Fibroblast of lung (primary cell): ENCODE results near the gene UIMC1. TPM values are rescaled to one million over a fixed set of nuclear protein-coding genes. Genes with fewer than 3 reads are reported as not detected.
"Not testable (repeated sequence)": the region's sequence is repeated elsewhere in the genome, so short reads cannot be mapped to it uniquely, and the experiment has no call there.

ENCODE experiments used
- DNase-seq, 2 donors: peaks; one replicate each; pipeline versions ENCODE4 v3.0.0 to v3.0.0-alpha.2; 2010; ENCODE audit warnings: low read depth in 2 of 2
- H2AFZ ChIP-seq: 2 replicates; pipeline ENCODE4 v1.5.1; 2012; ENCODE audit warnings: low read length, control low read depth, inconsistent platforms
- H3K27ac ChIP-seq: 2 replicates; pipeline ENCODE4 v1.5.1; 2011; ENCODE audit warnings: low read length, control low read depth; ENCODE audit not compliant: insufficient read depth
- H3K27me3 ChIP-seq: 2 replicates; pipeline ENCODE4 v1.5.1; 2011; ENCODE audit warnings: mild to moderate bottlenecking, low read length; ENCODE audit not compliant: control insufficient read depth, insufficient read depth
- H3K36me3 ChIP-seq: 2 replicates; pipeline ENCODE4 v1.5.1; 2011; ENCODE audit warnings: low read length; ENCODE audit not compliant: control insufficient read depth, insufficient read depth
- H3K4me1 ChIP-seq: 2 replicates; pipeline ENCODE4 v1.5.1; 2011; ENCODE audit warnings: low read length; ENCODE audit not compliant: control insufficient read depth, insufficient read depth; ENCODE audit errors: extremely low read depth
- H3K4me2 ChIP-seq: 2 replicates; pipeline ENCODE4 v1.5.1; 2011; ENCODE audit warnings: low read length, control low read depth; ENCODE audit not compliant: insufficient read depth; ENCODE audit errors: extremely low read depth
- H3K4me3 ChIP-seq, 4 experiments: fragments of 200-600 bp in 1 of 4; sonication (generic) in 1 of 4; replicated peaks in 1 of 4; 2 replicates each; pipeline ENCODE4 v1.5.1; 2011 to 2016; ENCODE audit warnings: low read length in 4 of 4, low read depth in 3 of 4, mild to moderate bottlenecking in 3 of 4, control low read depth in 2 of 4, inconsistent platforms in 1 of 4, mixed read lengths in 1 of 4; ENCODE audit not compliant: insufficient read depth in 1 of 4; ENCODE audit errors: control extremely low read depth in 1 of 4
- H3K79me2 ChIP-seq: 2 replicates; pipeline ENCODE4 v1.5.1; 2012; ENCODE audit warnings: mild to moderate bottlenecking, low read length, inconsistent platforms; ENCODE audit not compliant: control insufficient read depth, insufficient read depth
- H3K9ac ChIP-seq: 2 replicates; pipeline ENCODE4 v1.5.1; 2011; ENCODE audit warnings: mild to moderate bottlenecking, low read length, control low read depth; ENCODE audit not compliant: insufficient read depth
- H3K9me3 ChIP-seq: 2 replicates; pipeline ENCODE4 v1.5.1; 2012; ENCODE audit warnings: low read depth, low read length; ENCODE audit not compliant: control insufficient read depth, insufficient read depth
- H4K20me1 ChIP-seq: 2 replicates; pipeline ENCODE4 v1.5.1; 2011; ENCODE audit warnings: low read length; ENCODE audit not compliant: control insufficient read depth, insufficient read depth; ENCODE audit errors: extremely low read depth
- EZH2 ChIP-seq: IDR thresholded peaks from 2 replicates; pipeline ENCODE4 v1.5.1; 2012; ENCODE audit warnings: low read length, control low read depth, mild to moderate bottlenecking; ENCODE audit errors: missing control alignments
- polyA plus RNA-seq, 2 donors: library from polyadenylated mRNA; depleted of rRNA in 1 of 2; stranded (reverse) in 1 of 2; unstranded in 1 of 2; fragments of >200 nt; gene quantifications; 2 replicates each; pipeline ENCODE4 v1.2.1, GENCODE V29; 2011 to 2012; ENCODE audit warnings: missing spikeins in 1 of 2
- total RNA-seq: library from RNA; depleted of rRNA; stranded (reverse); fragments of >200 nt; gene quantifications from 2 replicates; pipeline ENCODE4 v1.2.1, GENCODE V29; 2014
- TF ChIP-seq, protein P1 (sequence below), 2 donors: IDR thresholded peaks in 1 of 2; conservative IDR thresholded peaks in 1 of 2; 1 replicate in 1 of 2; 2 replicates in 1 of 2; pipeline ENCODE4 v1.5.1; 2011 to 2012; ENCODE audit warnings: low read length in 2 of 2, control low read depth in 1 of 2, inconsistent platforms in 1 of 2, low read depth in 1 of 2, mild to moderate bottlenecking in 1 of 2

UIMC1 gene
- total and polyA plus RNA-seq, 2 donors (not counting 1 experiment from before 2014, with no cell fraction given), result 19.4 to 36.7 TPM

DNA sequence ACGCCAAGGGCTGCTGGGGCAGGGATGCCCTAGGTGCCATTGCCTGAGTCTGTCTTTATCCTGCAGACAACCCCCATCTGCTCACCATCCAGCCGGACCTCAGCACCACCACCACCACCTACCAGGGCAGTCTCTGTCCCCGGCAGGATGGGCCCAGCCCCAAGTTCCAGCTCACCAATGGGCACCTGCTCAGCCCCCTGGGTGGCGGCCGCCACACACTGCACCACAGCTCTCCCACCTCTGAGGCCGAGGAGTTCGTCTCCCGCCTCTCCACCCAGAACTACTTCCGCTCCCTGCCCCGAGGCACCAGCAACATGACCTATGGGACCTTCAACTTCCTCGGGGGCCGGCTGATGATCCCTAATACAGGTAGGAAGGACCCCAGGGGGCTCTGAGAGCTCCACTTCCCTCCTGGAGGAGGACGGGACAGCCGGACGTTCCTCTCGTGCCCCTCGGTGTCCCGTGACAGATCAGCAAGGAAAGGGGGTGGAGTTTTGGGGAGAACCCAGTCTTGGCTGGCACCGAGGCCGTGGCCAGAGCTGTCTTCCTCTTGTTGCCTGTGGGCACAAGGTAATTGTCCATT, 132.3 kb downstream of the UIMC1 start:
- H3K4me1 ChIP-seq, result no peaks in the 10 kb centered on the region
- no peaks in the 10 kb centered on the region for H3K79me2 ChIP-seq
- H3K27ac ChIP-seq, result no peak overlapping the region
- no peaks in the 10 kb centered on the region for H3K36me3 ChIP-seq
- no peak for DNase-seq
- H4K20me1 ChIP-seq, result no peaks in the 10 kb centered on the region
- H2AFZ ChIP-seq, result no peak overlapping the region
- H3K9ac ChIP-seq, result no peak overlapping the region
- TF ChIP-seq EZH2, result no peak
- TF ChIP-seq, protein P1, sequence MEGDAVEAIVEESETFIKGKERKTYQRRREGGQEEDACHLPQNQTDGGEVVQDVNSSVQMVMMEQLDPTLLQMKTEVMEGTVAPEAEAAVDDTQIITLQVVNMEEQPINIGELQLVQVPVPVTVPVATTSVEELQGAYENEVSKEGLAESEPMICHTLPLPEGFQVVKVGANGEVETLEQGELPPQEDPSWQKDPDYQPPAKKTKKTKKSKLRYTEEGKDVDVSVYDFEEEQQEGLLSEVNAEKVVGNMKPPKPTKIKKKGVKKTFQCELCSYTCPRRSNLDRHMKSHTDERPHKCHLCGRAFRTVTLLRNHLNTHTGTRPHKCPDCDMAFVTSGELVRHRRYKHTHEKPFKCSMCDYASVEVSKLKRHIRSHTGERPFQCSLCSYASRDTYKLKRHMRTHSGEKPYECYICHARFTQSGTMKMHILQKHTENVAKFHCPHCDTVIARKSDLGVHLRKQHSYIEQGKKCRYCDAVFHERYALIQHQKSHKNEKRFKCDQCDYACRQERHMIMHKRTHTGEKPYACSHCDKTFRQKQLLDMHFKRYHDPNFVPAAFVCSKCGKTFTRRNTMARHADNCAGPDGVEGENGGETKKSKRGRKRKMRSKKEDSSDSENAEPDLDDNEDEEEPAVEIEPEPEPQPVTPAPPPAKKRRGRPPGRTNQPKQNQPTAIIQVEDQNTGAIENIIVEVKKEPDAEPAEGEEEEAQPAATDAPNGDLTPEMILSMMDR (conservative IDR thresholded peaks at IDR 0.05 in 1 of 2, IDR thresholded peaks at IDR 0.05 in 1 of 2; ENCODE audit: low read depth in 1 of 2, low read length in 2 of 2), result no peak
- no peak overlapping the region for H3K4me2 ChIP-seq
- no peaks in the 10 kb centered on the region for H3K9me3 ChIP-seq
- no peak overlapping the region for H3K4me3 ChIP-seq
- H3K27me3 ChIP-seq, result peaks cover 35% of the 10 kb centered on the region

DNA sequence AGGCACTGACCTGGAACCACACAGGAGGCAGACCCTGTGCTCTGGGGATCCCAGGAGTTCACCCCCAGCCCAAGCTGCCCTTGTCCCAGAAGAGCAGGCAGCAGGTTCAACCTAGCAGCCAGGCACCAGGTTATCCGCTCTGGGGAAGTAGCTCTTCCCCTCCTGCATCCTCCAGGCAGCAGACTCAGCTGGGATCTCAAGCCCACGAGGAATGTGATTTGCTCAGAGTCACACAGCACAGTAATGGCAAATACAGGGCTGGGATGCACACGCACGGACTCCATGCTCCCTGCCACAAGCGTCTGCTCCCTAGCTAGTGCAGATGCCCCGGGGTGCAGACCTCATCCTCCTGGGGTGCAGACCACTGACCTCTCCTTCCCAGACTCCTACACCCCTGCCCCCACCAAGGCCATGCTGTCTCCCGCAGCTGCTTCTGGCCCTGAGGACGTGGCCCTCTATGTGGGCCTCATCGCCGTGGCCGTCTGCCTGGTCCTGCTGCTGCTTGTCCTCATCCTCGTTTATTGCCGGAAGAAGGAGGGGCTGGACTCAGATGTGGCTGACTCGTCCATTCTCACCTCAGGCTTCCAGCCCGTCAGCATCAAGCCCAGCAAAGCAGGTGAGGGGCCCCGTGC, 132.9 kb downstream of the UIMC1 start:
- no peak for DNase-seq
- Histone ChIP-seq H4K20me1 (no peaks in the 10 kb centered on the region), H3K9me3 (no peaks in the 10 kb centered on the region), H3K36me3 (no peaks in the 10 kb centered on the region), H3K4me1 (no peaks in the 10 kb centered on the region), H2AFZ (no peak overlapping the region), H3K9ac (no peak overlapping the region), H3K4me3 (no peak overlapping the region), H3K27ac (no peak overlapping the region), H3K27me3 (peaks cover 35% of the 10 kb centered on the region), H3K79me2 (no peaks in the 10 kb centered on the region), H3K4me2 (no peak overlapping the region)
- no peak for TF ChIP-seq EZH2
- TF ChIP-seq, protein P1 (conservative IDR thresholded peaks at IDR 0.05 in 1 of 2, IDR thresholded peaks at IDR 0.05 in 1 of 2; ENCODE audit: low read depth in 1 of 2, low read length in 2 of 2), result no peak

DNA sequence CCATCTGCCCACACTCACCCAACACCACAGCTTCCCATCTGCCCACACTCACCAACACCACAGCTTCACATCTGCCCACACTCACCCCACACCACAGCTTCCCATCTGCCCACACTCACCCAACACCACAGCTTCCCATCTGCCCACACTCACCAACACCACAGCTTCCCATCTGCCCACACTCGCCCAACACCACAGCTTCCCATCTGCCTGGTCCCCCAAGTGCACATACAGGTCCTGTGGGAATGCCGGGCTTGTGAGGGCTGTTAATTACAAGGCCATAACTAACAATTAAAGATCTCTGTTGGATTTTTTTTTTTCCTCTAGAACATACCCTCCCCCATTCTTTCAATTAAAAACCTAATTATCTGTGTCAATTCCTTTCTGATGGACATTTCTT, 133.6 kb downstream of the UIMC1 start:
- DNase-seq, H3K9ac ChIP-seq, H4K20me1 ChIP-seq, H2AFZ ChIP-seq, H3K4me3 ChIP-seq, H3K4me2 ChIP-seq, H3K36me3 ChIP-seq, H3K27ac ChIP-seq, H3K9me3 ChIP-seq, H3K79me2 ChIP-seq, H3K4me1 ChIP-seq: not testable (repeated sequence)
- H3K27me3 ChIP-seq, result peaks cover 35% of the 10 kb centered on the region

DNA sequence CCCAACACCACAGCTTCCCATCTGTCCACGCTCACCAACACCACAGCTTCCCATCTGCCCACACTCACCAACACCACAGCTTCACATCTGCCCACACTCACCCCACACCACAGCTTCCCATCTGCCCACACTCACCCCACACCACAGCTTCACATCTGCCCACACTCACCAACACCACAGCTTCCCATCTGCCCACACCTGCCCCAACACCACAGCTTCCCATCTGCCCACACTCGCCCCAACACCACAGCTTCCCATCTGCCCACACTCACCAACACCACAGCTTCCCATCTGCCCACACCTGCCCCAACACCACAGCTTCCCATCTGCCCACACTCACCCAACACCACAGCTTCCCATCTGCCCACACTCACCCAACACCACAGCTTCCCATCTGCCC, 134.0 kb downstream of the UIMC1 start:
- H3K27me3 ChIP-seq, result peaks cover 35% of the 10 kb centered on the region
- not testable (repeated sequence) for H3K4me1 ChIP-seq, H3K4me3 ChIP-seq, H3K79me2 ChIP-seq, H3K9ac ChIP-seq, H2AFZ ChIP-seq, H3K4me2 ChIP-seq, H3K27ac ChIP-seq, H4K20me1 ChIP-seq, DNase-seq, H3K9me3 ChIP-seq, H3K36me3 ChIP-seq

DNA sequence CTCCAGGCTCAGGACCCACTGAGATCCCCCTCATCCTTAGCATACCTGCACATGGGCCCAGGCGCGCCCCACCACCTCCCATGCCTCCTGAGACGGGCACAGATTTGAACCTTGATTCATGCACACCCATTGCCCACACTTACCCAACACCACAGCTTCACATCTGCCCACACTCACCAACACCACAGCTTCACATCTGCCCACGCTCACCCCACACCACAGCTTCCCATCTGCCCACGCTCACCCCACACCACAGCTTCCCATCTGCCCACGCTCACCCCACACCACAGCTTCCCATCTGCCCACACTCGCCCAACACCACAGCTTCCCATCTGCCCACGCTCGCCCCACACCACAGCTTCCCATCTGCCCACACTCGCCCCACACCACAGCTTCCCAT, 135.9 kb downstream of the UIMC1 start:
- H3K36me3 ChIP-seq, H2AFZ ChIP-seq, H3K9ac ChIP-seq, H3K9me3 ChIP-seq, H3K4me1 ChIP-seq, DNase-seq, H3K27ac ChIP-seq, H3K79me2 ChIP-seq, H3K4me2 ChIP-seq, H3K4me3 ChIP-seq, H4K20me1 ChIP-seq: not testable (repeated sequence)
- H3K27me3 ChIP-seq, result peaks cover 32% of the 10 kb centered on the region
